GM12873 (cell line): ENCODE data around the gene FGD5.

Experiments used
- CTCF ChIP-seq: IDR thresholded peaks from 2 replicates; pipeline ENCODE4 v1.5.1; 2012; ENCODE audit warnings: low read depth, mild to moderate bottlenecking, moderate library complexity, low read length, control low read depth; ENCODE audit not compliant: insufficient read depth; ENCODE audit errors: missing control alignments

Gene FGD5

DNA sequence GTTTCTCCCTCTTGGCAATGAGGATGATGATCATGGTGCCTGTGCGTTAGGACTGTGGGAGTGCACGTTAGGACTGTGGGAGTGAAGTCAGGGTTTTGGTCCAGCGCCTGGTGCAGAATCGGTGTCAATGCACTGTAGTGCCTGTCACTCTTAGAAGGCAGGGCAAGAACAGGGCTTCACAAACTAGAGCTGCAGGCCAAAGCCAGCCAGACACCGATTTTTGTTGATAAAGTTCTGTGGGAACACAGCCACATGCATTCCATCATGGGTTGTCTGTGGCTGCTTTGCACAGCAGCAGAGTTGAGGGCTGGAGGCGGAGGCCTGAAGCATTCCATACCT lies 96.0 kb downstream of the FGD5 start:
- TF ChIP-seq CTCF = no peak

DNA sequence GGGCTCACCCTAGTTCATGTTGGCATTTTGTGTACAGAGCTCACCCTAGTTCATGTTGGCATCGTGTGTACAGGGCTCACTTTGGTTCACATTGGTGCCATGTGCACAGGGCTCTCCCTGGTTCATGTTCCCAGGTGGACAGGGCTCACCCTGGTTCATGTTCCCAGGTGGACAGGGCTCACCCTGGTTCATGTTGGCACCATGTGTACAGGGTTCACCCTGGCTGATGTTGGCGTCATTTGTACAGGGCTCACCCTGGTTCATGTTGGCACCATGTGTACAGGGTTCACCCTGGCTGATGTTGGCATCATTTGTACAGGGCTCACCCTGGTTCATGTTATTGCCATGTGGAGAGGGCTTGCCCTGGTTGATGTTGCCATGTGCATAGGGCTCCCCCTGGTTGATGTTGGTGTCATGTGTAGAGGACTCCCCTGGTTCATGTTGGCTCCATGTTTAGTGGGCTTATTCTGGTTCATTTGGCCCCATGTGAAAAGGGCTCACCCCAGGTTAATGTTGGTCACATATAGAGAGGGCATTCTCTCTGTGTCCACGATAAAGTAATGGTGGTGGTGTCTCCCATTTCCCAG lies 97.0 kb downstream of the FGD5 start:
- peak; percentile 39 for TF ChIP-seq CTCF

DNA sequence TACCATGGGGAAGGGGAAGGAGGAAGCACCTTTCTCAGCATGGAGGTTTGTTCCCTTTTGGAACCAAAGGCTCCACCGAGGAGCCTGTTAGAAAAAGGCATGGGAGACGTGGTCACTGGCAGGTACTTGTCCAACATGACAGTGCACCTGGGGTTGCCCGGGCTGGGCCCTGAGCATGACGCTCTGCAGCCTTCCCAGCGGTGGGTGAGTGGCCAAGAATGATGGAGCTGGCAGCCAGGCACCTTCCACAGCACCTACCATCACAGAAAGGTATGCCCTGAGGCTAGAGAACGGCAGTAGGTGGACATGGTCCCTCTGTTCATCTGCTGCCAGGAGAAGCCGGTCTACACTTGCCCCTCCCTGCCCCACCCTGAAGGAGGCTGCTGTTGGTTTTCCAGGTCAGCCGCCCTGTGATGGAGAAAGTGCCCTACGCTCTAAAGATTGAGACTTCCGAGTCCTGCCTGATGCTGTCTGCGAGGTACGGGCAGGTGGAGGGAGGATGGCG lies 99.6 kb downstream of the FGD5 start:
- TF ChIP-seq CTCF = no peak

DNA sequence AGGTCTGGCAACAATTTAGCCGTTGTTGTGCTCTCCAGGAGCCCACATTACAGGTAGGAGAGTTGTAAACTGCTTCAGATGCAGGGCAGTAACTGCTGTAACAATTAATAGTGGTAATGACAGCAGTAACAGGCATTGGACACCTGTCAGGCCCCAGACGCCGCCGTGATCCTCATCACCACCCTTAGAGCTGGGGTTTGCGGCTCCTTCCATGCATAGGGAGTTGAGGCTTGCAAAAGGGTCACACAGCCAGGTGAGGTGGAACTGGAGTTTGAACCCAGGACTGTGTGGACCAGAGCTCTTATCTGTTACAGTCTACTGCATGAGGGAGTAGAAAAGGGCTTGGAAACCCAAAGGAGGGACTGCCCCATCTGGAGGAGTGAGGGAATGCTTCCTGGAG lies 101.8 kb downstream of the FGD5 start:
- TF ChIP-seq CTCF = no peak

GRCh38 chr3:14921034-14921616 lies 102.4 kb downstream of the FGD5 start:
- peak; percentile 98 for TF ChIP-seq CTCF

- no peak for TF ChIP-seq CTCF
These were observed 103.3 kb downstream of the FGD5 start for GRCh38 chr3:14921811-14922705.

GRCh38 chr3:14922863-14923262 lies 104.1 kb downstream of the FGD5 start:
- no peak for TF ChIP-seq CTCF
